GM12875 (cell line): ENCODE data around the gene CMKLR1.

Experiments
- H3K4me3 ChIP-seq: one replicate; pipeline ENCODE4 v1.5.1; 2011; ENCODE audit warnings: low read depth, low read length, control low read depth
- TF ChIP-seq, protein P1 (sequence below): IDR thresholded peaks from 2 replicates; pipeline ENCODE4 v1.5.1; 2011; ENCODE audit warnings: low read depth, mild to moderate bottlenecking, control low read depth, inconsistent platforms, low read length, moderate library complexity, borderline replicate concordance; ENCODE audit not compliant: insufficient read depth

CMKLR1 gene

DNA sequence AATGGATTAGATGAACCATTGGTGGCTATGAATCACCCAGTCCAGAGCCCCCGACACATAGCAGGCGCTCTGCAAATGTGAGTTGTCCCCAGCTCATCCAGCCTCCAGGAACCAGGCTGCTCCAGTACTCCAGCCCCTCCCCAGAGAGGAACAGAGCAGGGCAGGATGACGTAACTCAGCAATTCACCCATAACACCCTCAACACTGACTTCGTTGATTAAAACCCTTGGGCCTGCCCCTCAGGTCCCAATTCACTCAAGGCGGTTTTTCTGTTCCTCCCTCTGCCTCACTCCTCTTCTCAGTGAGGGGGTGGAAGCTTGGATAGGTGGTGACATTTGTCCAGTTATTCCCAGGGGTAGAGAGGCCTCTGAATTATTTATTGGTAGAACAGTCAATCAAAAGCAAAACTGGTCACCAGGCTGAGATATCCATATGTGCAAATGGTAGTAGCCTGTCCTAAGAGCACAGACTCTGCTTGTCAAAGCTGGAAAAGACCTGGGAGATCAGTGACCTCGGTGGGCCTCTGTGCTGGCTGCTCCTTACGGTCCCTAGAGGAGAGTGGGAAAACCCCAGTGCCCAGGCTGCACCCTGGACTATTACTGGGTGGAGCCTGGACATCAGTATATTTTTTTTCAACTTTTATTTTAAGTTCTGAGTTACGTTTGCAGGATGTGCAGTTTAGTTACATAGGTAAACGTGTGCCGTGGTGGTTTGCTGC, 97.0 kb downstream of the CMKLR1 start:
- TF ChIP-seq, protein P1, sequence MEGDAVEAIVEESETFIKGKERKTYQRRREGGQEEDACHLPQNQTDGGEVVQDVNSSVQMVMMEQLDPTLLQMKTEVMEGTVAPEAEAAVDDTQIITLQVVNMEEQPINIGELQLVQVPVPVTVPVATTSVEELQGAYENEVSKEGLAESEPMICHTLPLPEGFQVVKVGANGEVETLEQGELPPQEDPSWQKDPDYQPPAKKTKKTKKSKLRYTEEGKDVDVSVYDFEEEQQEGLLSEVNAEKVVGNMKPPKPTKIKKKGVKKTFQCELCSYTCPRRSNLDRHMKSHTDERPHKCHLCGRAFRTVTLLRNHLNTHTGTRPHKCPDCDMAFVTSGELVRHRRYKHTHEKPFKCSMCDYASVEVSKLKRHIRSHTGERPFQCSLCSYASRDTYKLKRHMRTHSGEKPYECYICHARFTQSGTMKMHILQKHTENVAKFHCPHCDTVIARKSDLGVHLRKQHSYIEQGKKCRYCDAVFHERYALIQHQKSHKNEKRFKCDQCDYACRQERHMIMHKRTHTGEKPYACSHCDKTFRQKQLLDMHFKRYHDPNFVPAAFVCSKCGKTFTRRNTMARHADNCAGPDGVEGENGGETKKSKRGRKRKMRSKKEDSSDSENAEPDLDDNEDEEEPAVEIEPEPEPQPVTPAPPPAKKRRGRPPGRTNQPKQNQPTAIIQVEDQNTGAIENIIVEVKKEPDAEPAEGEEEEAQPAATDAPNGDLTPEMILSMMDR = no peak
- no peak overlapping the region for H3K4me3 ChIP-seq

GRCh38 chr12:108240928-108241327, 98.2 kb downstream of the CMKLR1 start:
- TF ChIP-seq, protein P1 = no peak
- no peak overlapping the region for H3K4me3 ChIP-seq

DNA sequence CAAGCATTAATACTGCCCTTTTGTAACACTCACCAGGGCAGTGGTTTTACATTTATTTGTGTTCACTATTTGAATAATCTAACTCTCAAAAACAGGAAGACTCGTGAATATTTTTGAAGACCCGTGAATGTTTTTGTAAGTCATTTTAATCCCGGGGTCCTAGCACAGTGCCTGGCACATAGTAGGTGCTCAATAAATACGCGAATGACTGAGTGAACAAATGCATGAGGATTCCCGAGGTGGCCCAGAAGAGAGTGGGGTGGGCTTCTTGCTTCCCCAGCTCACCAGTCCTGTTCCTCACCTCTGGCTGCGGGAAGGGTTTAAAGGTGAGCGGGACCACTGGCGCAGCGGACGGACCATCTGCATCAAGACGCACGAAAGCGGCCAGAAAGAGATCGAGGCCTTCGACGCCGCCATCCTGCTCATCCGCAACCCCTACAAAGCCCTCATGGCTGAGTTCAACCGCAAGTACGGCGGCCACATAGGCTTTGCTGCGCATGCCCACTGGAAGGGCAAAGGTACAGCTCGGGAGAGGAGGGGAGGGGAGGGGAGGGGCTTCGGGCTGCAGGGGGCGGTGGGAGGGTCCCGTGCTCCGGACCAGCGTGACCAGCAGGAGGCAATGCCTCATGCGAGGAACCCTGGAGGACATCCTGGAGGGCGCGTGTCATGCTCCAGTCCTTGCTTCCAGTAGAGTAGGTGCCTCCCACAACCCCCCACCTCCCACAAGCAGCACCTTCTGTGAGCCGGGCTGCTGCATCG, 98.9 kb downstream of the CMKLR1 start:
- H3K4me3 ChIP-seq = no peak overlapping the region
- TF ChIP-seq, protein P1 = no peak

DNA sequence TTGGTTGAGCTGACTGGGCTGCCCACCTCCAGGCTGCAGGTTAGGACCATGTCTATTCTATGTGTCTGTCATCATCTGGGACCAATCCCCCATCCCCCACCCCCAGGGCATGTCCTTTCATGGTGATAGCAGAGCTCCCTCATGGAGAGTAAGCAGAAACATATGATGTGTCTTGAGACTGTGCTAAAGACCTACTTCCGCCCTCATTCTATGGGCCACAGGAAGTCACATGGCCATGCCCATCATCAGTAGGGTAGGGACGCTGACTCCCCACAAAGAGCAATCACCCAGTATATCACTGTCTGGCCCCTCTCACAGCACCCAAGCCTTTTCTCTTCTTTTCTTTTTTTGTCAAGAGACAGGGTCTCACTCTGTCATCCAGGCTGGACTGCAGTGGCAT, 99.7 kb downstream of the CMKLR1 start:
- TF ChIP-seq, protein P1 = no peak
- no peak overlapping the region for H3K4me3 ChIP-seq

DNA sequence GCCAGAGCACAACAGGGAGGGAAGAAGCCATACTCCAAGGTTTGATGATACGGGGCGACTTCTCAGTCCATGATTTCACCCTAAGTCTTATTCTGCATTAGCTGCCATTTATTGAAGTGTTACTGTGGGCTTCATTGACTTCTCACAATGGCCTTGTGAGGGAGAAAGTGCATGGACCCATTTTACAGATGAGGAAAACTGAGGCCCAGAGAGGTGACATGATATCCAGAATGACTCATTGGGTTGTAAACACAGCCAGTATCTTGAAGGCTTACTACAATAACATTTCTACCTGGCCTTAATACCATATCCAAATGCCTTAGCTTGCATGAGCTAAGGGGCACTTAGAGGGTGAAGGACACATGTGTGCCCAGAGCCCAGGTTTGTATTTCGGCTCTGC, 100.6 kb downstream of the CMKLR1 start:
- TF ChIP-seq, protein P1 = no peak

More for the DNA sequence above, 100.6 kb downstream of the CMKLR1 start:
- no peak overlapping the region for H3K4me3 ChIP-seq
